ENCODE data around the gene NLGN1.
A peak's percentile ranks its signal among the peaks of the same experiment; 100 is the strongest.

GRCh38 chr3:173993299-173993698, 595.8 kb downstream of the NLGN1 start:
- TF ChIP-seq CTCF (IDR thresholded peaks at IDR 0.05; ENCODE audit: poor library complexity): peak; percentile 49
- TF ChIP-seq EZH2 (IDR thresholded peaks at IDR 0.05; ENCODE audit: borderline replicate concordance): no peak
- TF ChIP-seq EZH2phosphoT487 (IDR thresholded peaks at IDR 0.05; ENCODE audit: low read depth, severe bottlenecking, unreplicated experiment): no peak

Data from hepatocyte (in vitro differentiated cells).